Measurements from ENCODE around the gene FRMD4B.

Gene FRMD4B

GRCh38 chr3:69172058-69172457, 213.8 kb downstream of the FRMD4B start:
- H3K36me3 ChIP-seq (ENCODE audit: insufficient read depth, low read length): no peaks in the 10 kb centered on the region

GRCh38 chr3:69166446-69166845, 219.4 kb downstream of the FRMD4B start:
- H3K9me3 ChIP-seq (ENCODE audit: low read length): no peaks in the 10 kb centered on the region
- no peak for TF ChIP-seq CTCF (IDR thresholded peaks at IDR 0.05; ENCODE audit: low read length)
- no peak for TF ChIP-seq EZH2 (IDR thresholded peaks at IDR 0.05; ENCODE audit: borderline replicate concordance, low read length)
- H3K4me3 ChIP-seq (ENCODE audit: low read depth, low read length, poor library complexity, severe bottlenecking): no peak overlapping the region

More at GRCh38 chr3:69172058-69172457, 213.8 kb downstream of the FRMD4B start:
- Histone ChIP-seq H3K4me2 (ENCODE audit: low read length) (no peak overlapping the region), H3K27ac (ENCODE audit: low read depth, low read length, poor library complexity, severe bottlenecking) (no peak overlapping the region), H3F3A (ENCODE audit: insufficient read depth, low read length) (no peaks in the 10 kb centered on the region), H3K79me2 (ENCODE audit: insufficient read depth, low read length) (no peaks in the 10 kb centered on the region), H3K9me3 (ENCODE audit: low read length) (no peaks in the 10 kb centered on the region), H2AFZ (ENCODE audit: low read length) (no peak overlapping the region), H3K9ac (ENCODE audit: low read length) (no peak overlapping the region), H3K27me3 (ENCODE audit: insufficient read depth, low read length) (peaks cover 5% of the 10 kb centered on the region; the same call in 1 of the 2 replicates), H3K4me3 (ENCODE audit: low read depth, low read length, poor library complexity, severe bottlenecking) (no peak overlapping the region), H4K20me1 (ENCODE audit: insufficient read depth, low read length) (no peaks in the 10 kb centered on the region), H3K9me2 (ENCODE audit: low read depth, low read length) (no peaks in the 10 kb centered on the region), H3K4me1 (ENCODE audit: insufficient read depth, low read length, severe bottlenecking) (no peaks in the 10 kb centered on the region)
- no peak for TF ChIP-seq EZH2 (IDR thresholded peaks at IDR 0.05; ENCODE audit: borderline replicate concordance, low read length)
- TF ChIP-seq CTCF (IDR thresholded peaks at IDR 0.05; ENCODE audit: low read length): no peak

GRCh38 chr3:69165744-69166143, 220.1 kb downstream of the FRMD4B start:
- no peak overlapping the region for H3K9ac ChIP-seq (ENCODE audit: low read length)
- H3K4me2 ChIP-seq (ENCODE audit: low read length): no peak overlapping the region
- no peaks in the 10 kb centered on the region for H3K79me2 ChIP-seq (ENCODE audit: insufficient read depth, low read length)
- H4K20me1 ChIP-seq (ENCODE audit: insufficient read depth, low read length): no peaks in the 10 kb centered on the region
- no peaks in the 10 kb centered on the region for H3K9me3 ChIP-seq (ENCODE audit: low read length)
- no peaks in the 10 kb centered on the region for H3K9me2 ChIP-seq (ENCODE audit: low read depth, low read length)
- no peak overlapping the region for H2AFZ ChIP-seq (ENCODE audit: low read length)
- no peaks in the 10 kb centered on the region for H3F3A ChIP-seq (ENCODE audit: insufficient read depth, low read length)
- no peak overlapping the region for H3K27ac ChIP-seq (ENCODE audit: low read depth, low read length, poor library complexity, severe bottlenecking)
- no peaks in the 10 kb centered on the region for H3K36me3 ChIP-seq (ENCODE audit: insufficient read depth, low read length)
- H3K4me1 ChIP-seq (ENCODE audit: insufficient read depth, low read length, severe bottlenecking): no peaks in the 10 kb centered on the region
- H3K4me3 ChIP-seq (ENCODE audit: low read depth, low read length, poor library complexity, severe bottlenecking): no peak overlapping the region
- no peak for TF ChIP-seq CTCF (IDR thresholded peaks at IDR 0.05; ENCODE audit: low read length)
- no peak for TF ChIP-seq EZH2 (IDR thresholded peaks at IDR 0.05; ENCODE audit: borderline replicate concordance, low read length)
- H3K27me3 ChIP-seq (ENCODE audit: insufficient read depth, low read length): no peaks in the 10 kb centered on the region

More at GRCh38 chr3:69166446-69166845, 219.4 kb downstream of the FRMD4B start:
- Histone ChIP-seq H3K36me3 (ENCODE audit: insufficient read depth, low read length) (no peaks in the 10 kb centered on the region), H3K27ac (ENCODE audit: low read depth, low read length, poor library complexity, severe bottlenecking) (no peak overlapping the region), H3K27me3 (ENCODE audit: insufficient read depth, low read length) (peaks cover 3% of the 10 kb centered on the region; the same call in 1 of the 2 replicates), H3K4me2 (ENCODE audit: low read length) (no peak overlapping the region), H3K9me2 (ENCODE audit: low read depth, low read length) (no peaks in the 10 kb centered on the region), H3K9ac (ENCODE audit: low read length) (no peak overlapping the region), H3K79me2 (ENCODE audit: insufficient read depth, low read length) (no peaks in the 10 kb centered on the region), H2AFZ (ENCODE audit: low read length) (no peak overlapping the region), H4K20me1 (ENCODE audit: insufficient read depth, low read length) (no peaks in the 10 kb centered on the region), H3K4me1 (ENCODE audit: insufficient read depth, low read length, severe bottlenecking) (no peaks in the 10 kb centered on the region), H3F3A (ENCODE audit: insufficient read depth, low read length) (no peaks in the 10 kb centered on the region)

All from OCI-LY1 (cell line).